Islet precursor cell (in vitro differentiated cells): Measurements from ENCODE around the gene LGALS3BP.

ENCODE experiments used
- DNase-seq: peaks from one replicate; pipeline ENCODE4 v3.0.0-alpha.2; 2018

The LGALS3BP gene

DNA sequence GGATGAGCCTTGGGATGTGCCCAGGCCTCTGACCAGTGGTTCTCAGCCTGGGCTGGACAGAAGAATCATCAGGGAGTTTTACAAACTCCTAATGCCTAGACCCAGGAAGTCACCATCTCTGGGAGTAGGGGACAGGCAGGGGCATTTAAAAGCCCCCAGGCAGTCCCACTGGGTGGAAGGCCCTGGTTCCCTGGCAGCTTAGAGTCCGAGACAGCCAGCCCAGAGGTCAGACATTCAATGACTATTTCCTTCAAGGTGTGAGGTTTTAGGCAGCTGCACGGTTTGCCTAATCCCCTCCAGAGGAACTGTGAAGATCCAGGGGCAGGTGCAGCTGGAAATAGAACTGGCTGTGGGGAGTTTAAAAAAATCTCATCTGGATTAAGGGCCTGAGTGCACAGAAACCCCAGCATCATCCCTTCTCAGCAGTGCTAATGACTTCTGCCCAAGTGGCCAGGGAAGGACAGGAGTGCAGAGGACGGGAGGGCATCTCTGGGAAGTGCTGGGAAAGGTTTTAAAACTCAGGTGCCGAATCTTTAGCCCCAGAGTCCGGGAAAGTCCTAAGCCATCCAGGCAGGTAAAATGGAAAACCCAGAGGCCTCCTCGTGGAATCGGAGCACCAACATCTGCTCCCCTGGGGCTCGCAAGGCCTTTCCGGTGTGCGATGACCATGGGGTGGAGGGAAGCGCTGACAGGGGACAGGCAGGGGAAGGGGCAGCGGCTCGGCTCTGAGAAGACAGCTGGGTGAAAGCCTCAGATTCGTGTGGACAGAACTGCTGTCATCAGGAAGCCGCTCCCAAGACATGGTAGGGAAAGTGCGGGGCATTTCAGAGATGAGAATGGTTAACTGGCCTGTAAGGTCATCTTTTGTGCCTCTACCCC is 1.5 kb upstream of the LGALS3BP start:
- no peak for DNase-seq

- no peak for DNase-seq
Observed at GRCh38 chr17:78980624-78980972, 875 bp upstream of the LGALS3BP start.

- no peak for DNase-seq
Observed at GRCh38 chr17:78977997-78978973, 1.4 kb downstream of the LGALS3BP start.

DNA sequence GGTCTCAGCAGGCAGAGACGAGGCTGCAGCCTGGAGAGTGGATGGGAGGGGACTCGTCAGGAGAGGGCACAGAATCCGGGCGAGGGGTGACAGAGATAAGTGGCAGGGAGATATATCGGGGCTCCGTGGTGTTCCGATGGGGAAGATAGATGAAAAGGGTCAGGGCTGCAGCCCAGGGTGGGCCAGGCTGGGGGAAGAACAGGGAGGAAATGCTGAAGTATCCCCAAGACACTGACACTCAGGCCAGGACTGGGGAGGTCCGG is 2.1 kb downstream of the LGALS3BP start:
- no peak for DNase-seq

DNA sequence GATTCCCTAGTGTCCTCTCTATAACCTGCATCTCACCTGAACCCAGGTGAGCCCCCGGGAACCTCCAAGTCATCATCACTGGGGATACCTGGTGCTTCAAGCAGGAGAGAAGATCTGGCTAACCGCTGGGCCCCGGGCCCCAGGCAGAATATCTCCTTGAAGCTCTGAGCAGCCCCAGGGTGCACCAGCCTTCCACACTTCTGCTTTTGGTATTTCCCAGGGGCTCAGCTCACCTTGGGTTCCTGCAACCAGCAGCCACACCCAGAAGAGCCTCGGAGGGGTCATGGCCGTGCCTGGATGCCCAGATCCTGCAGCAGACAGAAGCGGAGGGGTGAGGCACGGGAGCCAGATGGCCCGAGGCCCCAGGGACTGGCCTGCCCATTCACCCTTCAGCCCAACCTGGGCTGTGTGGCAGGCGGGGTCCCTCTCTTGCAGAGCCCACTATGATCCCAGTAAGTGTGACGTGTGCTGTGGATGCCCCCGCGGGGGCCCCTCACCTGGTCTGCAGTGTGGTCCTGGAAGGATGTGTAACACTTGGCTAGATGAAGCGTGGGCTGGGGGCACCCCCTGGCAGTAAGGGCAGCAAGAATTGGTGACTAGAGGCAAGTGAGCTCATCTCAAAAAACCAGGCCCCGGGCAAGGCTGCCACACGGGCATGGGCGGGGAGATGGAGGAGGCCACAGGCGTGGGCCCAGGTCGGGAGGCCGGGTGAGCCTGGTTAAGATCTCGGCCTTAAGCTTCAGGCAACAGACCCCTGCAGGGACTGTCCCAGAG is 2.6 kb downstream of the LGALS3BP start:
- no peak for DNase-seq

DNA sequence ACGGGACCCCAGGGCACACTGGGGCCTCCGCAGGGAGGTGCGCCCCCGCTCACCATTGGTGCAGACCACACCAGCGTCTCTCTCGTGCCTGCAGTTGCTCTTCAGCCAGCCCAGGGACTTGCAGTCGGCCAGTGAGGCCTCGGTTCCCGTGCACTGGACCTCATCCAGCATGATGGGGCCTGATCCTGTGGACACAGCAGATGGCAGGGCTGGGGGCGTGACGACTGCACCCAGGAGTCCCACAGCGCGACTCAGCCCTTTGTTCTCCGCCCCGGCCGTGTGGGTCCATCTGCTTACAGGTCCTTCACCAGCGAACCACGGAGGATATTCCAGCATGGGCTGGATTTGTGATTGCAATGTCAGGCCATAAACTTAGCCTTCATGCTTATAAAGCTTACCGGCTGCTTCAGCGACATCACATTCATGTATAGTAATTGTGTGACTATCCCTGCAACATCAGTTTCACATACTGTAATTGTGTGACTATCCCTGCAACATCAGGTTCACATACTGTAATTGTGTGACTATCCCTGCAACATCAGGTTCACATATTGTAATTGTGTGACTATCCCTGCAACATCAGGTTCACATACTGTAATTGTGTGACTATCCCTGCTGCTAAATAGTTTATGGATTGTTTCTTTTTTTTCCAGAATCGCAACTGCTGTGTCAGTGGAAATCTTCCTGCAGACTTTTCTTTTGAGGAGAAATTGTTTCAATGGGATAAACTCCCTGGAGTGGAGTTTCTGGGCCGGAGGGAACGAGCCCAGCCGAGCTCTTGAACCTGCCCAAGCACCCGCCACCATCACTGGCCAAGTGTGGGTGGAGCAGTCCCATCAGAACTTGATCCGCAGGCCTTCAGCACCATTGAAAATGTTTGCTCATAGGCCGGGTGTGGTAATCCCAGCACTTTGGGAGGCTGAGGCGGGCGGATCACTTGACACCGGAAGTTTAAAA is 4.8 kb downstream of the LGALS3BP start:
- DNase-seq = no peak

- no peak for DNase-seq
Observed at GRCh38 chr17:78973792-78974520, 5.8 kb downstream of the LGALS3BP start.

GRCh38 chr17:78973196-78973595 is 6.5 kb downstream of the LGALS3BP start:
- DNase-seq = peak; percentile 92

GRCh38 chr17:78972507-78973105 is 7.1 kb downstream of the LGALS3BP start:
- no peak for DNase-seq

- DNase-seq = no peak
Observed at GRCh38 chr17:78971756-78972506, 7.8 kb downstream of the LGALS3BP start.

DNA sequence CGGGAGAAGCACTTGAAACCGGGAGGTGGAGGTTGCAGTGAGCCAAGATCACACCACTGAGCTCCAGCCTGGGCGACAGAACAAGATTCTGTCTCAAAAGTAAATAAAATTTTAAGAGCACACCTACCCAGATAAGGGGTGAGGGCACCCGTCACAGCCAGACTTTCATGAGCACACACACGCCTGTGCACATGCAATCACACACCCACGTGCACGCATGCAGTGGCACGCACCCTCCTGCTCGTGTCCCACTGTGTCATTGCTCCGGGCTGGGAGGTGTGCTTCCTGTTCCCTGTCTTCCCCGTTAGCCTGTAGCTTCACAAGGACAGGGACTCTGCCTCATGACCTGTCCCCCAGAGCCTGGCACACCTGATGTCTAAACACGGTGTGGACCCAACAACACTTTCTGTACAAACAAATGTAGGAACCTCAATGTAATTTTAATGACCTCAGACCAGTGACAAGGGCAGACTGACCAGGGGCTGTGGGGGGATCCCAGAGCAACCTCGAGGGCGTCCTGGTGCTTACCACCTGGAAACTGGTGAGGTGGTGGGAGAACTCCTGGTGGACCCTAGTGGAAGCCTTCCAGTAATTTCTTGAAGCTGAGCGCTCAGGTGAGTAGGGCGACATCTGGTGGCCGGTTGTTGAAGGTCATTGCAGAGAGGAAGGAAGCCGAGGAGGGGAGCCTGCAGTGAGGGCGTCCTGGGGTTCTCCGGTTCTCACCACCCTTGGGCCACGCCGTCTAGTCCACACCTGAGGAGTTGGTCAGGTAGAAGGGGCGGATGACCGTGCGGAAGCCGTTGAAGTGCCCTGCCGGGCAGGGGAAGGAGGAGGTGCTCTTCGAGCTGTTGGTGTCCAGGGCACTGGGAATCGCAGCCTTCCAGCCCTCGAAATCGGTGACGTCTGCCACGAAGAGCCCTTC is 8.6 kb downstream of the LGALS3BP start:
- DNase-seq = peak; percentile 91

- DNase-seq = no peak
Observed at GRCh38 chr17:78969865-78970264, 9.9 kb downstream of the LGALS3BP start.

DNA sequence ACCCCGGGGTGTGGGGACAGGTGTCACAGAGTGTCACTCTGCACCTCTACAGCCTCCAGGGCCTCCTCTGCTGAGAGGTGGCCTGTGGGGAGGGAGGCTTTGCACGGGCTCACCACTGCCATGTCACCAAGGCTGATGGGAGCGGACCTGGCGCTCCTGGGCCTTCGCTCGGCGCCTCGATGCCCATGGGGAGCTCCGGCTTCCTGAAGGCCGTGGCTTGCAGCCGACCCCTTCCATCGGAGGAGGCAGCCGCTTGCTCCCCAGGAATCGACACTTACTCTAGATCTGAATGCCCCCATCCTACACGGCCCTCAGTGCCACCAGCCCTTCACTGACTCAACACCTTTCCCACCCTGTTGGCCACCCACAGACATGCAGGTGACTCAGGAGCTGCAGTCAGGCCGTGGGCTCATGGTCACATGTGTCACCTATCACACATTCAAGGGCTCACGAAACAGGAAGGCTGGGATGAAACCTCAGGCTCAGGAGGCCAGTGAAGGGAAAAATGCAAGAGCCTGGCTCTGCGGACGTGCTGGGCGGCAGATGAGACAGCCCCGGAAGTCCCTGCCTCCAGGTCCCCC is 11.9 kb downstream of the LGALS3BP start:
- peak; percentile 68 for DNase-seq

DNA sequence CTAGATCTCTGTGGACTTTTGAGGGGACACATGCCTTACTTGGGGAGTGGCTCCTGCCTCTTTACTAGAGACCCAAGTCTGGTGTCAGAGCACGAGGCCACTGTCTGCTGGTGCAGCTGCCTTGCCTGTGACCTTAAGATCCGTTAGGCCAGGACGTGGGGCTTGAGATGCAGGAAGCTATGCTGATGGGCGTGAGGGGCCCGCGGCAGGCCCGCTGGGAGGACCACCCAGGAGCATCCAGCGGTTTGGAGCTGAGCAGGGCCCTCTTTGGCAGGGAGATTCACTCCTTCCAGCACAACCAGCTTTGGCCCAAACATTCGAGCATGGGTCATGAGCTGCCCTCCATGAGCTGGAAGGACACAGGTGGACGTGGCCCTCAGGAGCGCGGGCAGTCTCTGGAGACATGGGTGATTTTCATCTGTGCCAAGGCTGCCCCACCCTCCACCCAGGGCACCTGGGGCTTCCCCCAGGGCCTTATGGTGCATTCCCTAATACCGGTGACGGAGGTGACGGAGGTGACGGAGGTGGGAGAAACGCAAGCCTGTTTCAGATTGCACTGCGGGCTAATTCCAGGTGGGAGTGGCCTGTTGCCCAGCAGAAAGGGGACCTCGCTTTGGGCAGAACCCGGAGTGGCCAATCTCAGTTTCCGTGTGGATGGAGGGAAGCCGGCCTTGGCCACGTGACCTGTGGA is 12.7 kb downstream of the LGALS3BP start:
- no peak for DNase-seq

- DNase-seq = peak; percentile 57
Observed at GRCh38 chr17:78966123-78966813, 13.5 kb downstream of the LGALS3BP start.

DNA sequence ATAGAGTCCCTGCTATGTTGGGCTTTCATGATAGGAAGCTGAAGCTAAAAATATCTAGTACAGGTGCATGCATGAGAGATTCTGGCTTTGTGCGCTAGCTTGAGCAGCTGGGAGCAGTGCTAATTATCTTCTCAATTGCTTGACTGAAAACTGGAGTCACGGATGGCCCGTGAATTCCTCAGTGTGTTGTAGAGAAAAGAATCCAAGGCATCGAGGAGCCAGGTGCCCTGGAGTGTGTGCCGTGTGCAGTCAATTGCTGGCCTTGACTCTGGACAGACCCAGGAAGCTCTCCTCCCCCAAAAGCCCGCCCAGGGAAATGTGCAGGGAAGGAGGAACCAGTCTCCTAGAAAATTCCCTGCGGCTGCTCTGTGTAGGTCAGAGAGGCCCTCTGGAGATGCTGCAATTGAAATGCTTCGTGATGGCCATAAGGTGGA is 14.2 kb downstream of the LGALS3BP start:
- peak; percentile 64 for DNase-seq

DNA sequence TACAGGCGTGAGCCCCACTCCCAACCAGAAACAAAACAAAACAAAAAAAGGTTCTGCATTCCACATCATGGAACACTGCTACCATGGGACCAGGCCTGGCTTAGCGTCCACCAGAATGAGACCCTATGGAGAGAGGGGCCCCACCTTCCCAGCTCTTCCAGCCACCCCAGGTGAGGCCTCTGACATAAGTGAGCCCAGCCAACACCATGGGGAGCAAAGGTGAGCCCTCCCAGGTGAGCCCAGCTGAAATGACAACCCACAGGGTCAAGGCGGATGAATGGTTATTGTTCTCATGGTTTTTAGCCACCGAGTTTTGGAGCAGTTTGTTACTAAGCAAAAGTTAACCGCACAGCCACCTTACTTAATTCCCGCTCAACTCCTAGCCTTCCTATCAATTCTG is 16.3 kb downstream of the LGALS3BP start:
- no peak for DNase-seq
